HG02938 (cell line): Measurements from ENCODE around the gene TOX2.

ENCODE experiments used
- ATAC-seq: cut with Tn5 transposase; IDR thresholded peaks from one replicate; pipeline ENCODE4 v1.9.1; 2021; ENCODE audit warnings: mild to moderate bottlenecking, moderate library complexity; ENCODE audit not compliant: unreplicated experiment

Gene TOX2

GRCh38 chr20:44117296-44118184 is 202.9 kb downstream of the TOX2 start:
- ATAC-seq: no peak

- ATAC-seq: no peak
Measured at GRCh38 chr20:44118185-44119033, 203.8 kb downstream of the TOX2 start.
